Astrocyte (in vitro differentiated cells and primary cell): ENCODE results near the gene SALL4. TPM values are rescaled to one million over a fixed set of nuclear protein-coding genes. Genes with fewer than 3 reads are reported as not detected.

ENCODE experiments used
- DNase-seq: peaks from one replicate; pipeline ENCODE4 v3.0.0-alpha.2; 2010; ENCODE audit warnings: low read depth
- FAIRE-seq: peaks from 2 replicates; lab custom pipeline; 2011; peaks lifted over from hg19 to GRCh38; lab: Jason Lieb, UNC
- H2AFZ ChIP-seq: 2 replicates; pipeline ENCODE4 v1.6.0; 2012; ENCODE audit warnings: low read depth, low read length, inconsistent platforms
- H3K27ac ChIP-seq: 2 replicates; pipeline ENCODE4 v1.5.1; 2011; ENCODE audit warnings: low read depth, low read length, inconsistent platforms
- H3K27me3 ChIP-seq: 2 replicates; pipeline ENCODE4 v1.6.0; 2011; ENCODE audit warnings: low read length, inconsistent platforms; ENCODE audit not compliant: insufficient read depth
- H3K36me3 ChIP-seq: 2 replicates; pipeline ENCODE4 v1.5.1; 2011; ENCODE audit warnings: low read length, inconsistent platforms; ENCODE audit not compliant: insufficient read depth
- H3K4me1 ChIP-seq: 2 replicates; pipeline ENCODE4 v1.5.1; 2011; ENCODE audit warnings: low read length, inconsistent platforms; ENCODE audit not compliant: insufficient read depth
- H3K4me2 ChIP-seq: 2 replicates; pipeline ENCODE4 v1.6.0; 2012; ENCODE audit warnings: low read length, inconsistent platforms
- H3K4me3 ChIP-seq: 2 replicates; pipeline ENCODE4 v1.5.1; 2011; ENCODE audit warnings: low read depth, mild to moderate bottlenecking, low read length, inconsistent platforms; ENCODE audit not compliant: insufficient read depth
- H3K79me2 ChIP-seq: 2 replicates; pipeline ENCODE4 v1.6.0; 2012; ENCODE audit warnings: mild to moderate bottlenecking, low read length, inconsistent platforms; ENCODE audit not compliant: insufficient read depth
- H3K9ac ChIP-seq: 2 replicates; pipeline ENCODE4 v1.6.0; 2012; ENCODE audit warnings: mild to moderate bottlenecking, low read length, inconsistent platforms
- H3K9me3 ChIP-seq: 2 replicates; pipeline ENCODE4 v1.5.1; 2012; ENCODE audit warnings: low read depth, mild to moderate bottlenecking, low read length, inconsistent platforms; ENCODE audit not compliant: insufficient read depth
- H4K20me1 ChIP-seq: 2 replicates; pipeline ENCODE4 v1.6.0; 2012; ENCODE audit warnings: low read length, inconsistent platforms; ENCODE audit not compliant: insufficient read depth
- H3K27ac Mint-ChIP-seq: one replicate; pipeline ENCODE4 v1.8.0; 2021; ENCODE audit warnings: mild to moderate bottlenecking, mixed read lengths; ENCODE audit not compliant: unreplicated experiment
- H3K27me3 Mint-ChIP-seq: one replicate; pipeline ENCODE4 v1.8.0; 2021; ENCODE audit warnings: low read depth, mixed read lengths; ENCODE audit not compliant: unreplicated experiment
- H3K36me3 Mint-ChIP-seq: one replicate; pipeline ENCODE4 v1.8.0; 2021; ENCODE audit warnings: low read depth, mixed read lengths; ENCODE audit not compliant: unreplicated experiment
- H3K4me1 Mint-ChIP-seq: one replicate; pipeline ENCODE4 v1.8.0; 2021; ENCODE audit warnings: low read depth, mixed read lengths; ENCODE audit not compliant: unreplicated experiment
- H3K4me3 Mint-ChIP-seq: one replicate; pipeline ENCODE4 v1.8.0; 2021; ENCODE audit warnings: mild to moderate bottlenecking, moderate library complexity, mixed read lengths; ENCODE audit not compliant: unreplicated experiment
- H3K9me3 Mint-ChIP-seq: one replicate; pipeline ENCODE4 v1.8.0; 2021; ENCODE audit warnings: mild to moderate bottlenecking, mixed read lengths; ENCODE audit not compliant: unreplicated experiment
- EZH2 ChIP-seq: IDR thresholded peaks from 2 replicates; pipeline ENCODE4 v1.6.1; 2012; ENCODE audit warnings: mild to moderate bottlenecking, low read length, inconsistent platforms; ENCODE audit not compliant: insufficient read depth
- total RNA-seq: library from RNA; stranded (reverse); gene quantifications from 2 replicates; pipeline ENCODE4 v1.2.1, GENCODE V29; 2021
- TF ChIP-seq, protein P1 (sequence below): IDR thresholded peaks from 2 replicates; pipeline ENCODE4 v1.5.1; 2011; ENCODE audit warnings: low read depth, mild to moderate bottlenecking, inconsistent platforms, low read length, moderate library complexity; ENCODE audit not compliant: insufficient read depth

SALL4 gene
- total RNA-seq, 1 donor from 2014 or later, result 21.7 TPM

DNA sequence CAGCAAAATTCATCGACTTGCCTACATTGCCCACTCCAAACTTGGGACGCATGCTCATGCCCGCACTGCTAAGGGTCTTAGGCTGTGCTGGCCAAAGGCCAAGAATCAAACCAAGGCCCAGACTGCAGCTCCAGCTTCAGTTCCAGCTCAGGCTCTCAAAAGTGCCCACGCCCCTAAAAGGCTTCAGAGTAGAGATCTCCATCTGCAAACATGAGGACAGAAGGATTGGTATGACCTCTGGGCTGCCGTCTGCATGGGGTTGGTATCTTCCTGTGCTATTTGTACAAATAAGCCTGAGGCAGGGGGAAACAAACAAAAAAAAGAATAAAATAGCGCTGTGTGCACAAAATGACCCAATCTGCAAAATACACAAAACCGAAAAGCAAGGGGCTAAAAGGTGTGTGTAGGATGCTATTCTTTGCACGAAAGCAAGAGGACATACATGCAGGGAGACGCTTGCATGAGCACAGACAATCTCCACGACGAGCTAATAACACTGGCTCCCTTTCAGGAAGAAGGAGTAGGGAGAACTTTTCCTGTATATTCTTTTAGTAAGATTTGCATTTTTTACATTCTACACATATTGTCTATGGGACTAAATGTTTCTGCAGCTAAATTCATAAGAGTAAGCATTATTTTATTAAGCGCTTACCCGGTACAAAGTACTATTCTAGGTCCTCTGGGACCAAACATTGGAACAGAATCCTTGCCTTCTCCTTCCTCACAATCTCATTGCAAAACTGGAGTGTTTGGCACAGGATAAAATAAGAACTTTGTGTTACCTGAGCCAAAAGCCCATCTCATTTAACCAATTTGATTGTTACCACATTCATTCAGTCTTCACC lies 67.2 kb downstream of the SALL4 start:
- Mint-ChIP-seq H3K4me1 (peaks cover 12% of the 10 kb centered on the region), H3K9me3 (no peaks in the 10 kb centered on the region), H3K4me3 (no peak overlapping the region), H3K27ac (no peak overlapping the region), H3K36me3 (peaks cover 4% of the 10 kb centered on the region), H3K27me3 (no peaks in the 10 kb centered on the region)
- Histone ChIP-seq H3K4me3 (no peak overlapping the region), H3K79me2 (peaks cover 19% of the 10 kb centered on the region), H3K36me3 (no peaks in the 10 kb centered on the region), H3K9me3 (no peaks in the 10 kb centered on the region), H4K20me1 (peaks cover 20% of the 10 kb centered on the region), H2AFZ (no peak overlapping the region), H3K27me3 (no peaks in the 10 kb centered on the region), H3K4me1 (peaks cover 9% of the 10 kb centered on the region), H3K27ac (no peak overlapping the region), H3K4me2 (no peak overlapping the region), H3K9ac (no peak overlapping the region)
- DNase-seq, result no peak
- TF ChIP-seq EZH2, result no peak
- TF ChIP-seq, protein P1, sequence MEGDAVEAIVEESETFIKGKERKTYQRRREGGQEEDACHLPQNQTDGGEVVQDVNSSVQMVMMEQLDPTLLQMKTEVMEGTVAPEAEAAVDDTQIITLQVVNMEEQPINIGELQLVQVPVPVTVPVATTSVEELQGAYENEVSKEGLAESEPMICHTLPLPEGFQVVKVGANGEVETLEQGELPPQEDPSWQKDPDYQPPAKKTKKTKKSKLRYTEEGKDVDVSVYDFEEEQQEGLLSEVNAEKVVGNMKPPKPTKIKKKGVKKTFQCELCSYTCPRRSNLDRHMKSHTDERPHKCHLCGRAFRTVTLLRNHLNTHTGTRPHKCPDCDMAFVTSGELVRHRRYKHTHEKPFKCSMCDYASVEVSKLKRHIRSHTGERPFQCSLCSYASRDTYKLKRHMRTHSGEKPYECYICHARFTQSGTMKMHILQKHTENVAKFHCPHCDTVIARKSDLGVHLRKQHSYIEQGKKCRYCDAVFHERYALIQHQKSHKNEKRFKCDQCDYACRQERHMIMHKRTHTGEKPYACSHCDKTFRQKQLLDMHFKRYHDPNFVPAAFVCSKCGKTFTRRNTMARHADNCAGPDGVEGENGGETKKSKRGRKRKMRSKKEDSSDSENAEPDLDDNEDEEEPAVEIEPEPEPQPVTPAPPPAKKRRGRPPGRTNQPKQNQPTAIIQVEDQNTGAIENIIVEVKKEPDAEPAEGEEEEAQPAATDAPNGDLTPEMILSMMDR, result no peak
- FAIRE-seq, result no peak

DNA sequence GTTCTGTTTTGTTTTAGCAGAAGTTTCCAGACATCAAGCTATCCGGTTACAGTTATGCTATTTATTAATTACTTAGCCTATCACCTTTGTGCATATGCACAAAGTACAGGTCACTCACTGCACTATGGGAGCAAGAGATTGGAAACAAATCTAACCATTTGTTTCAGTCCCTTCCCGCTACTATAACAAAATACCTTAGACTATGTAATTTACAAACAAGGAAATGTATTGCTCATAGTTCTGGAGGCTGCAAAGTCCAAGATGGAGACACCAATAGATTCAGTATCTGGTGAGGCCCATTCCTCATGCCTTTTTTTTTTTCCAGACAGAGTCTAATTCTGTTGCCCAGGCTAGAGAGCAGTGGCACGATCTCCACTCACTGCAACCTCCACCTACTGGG lies 69.3 kb downstream of the SALL4 start:
- no peaks in the 10 kb centered on the region for H3K27me3 Mint-ChIP-seq
- peaks cover 9% of the 10 kb centered on the region for H3K4me1 ChIP-seq
- no peaks in the 10 kb centered on the region for H3K27me3 ChIP-seq
- H3K4me1 Mint-ChIP-seq, result peaks cover 12% of the 10 kb centered on the region
- no peak overlapping the region for H3K27ac Mint-ChIP-seq
- H3K9ac ChIP-seq, result no peak overlapping the region
- peaks cover 18% of the 10 kb centered on the region for H3K79me2 ChIP-seq
- peaks cover 17% of the 10 kb centered on the region for H4K20me1 ChIP-seq
- FAIRE-seq (no peak), DNase-seq (no peak)
- no peak overlapping the region for H3K27ac ChIP-seq
- H3K36me3 Mint-ChIP-seq, result peaks cover 5% of the 10 kb centered on the region
- no peak overlapping the region for H3K4me3 ChIP-seq
- no peak overlapping the region for H2AFZ ChIP-seq
- no peak for TF ChIP-seq EZH2
- TF ChIP-seq, protein P1, result no peak
- H3K36me3 ChIP-seq, result no peaks in the 10 kb centered on the region
- H3K9me3 Mint-ChIP-seq, result no peaks in the 10 kb centered on the region
- H3K4me3 Mint-ChIP-seq, result no peak overlapping the region
- H3K4me2 ChIP-seq, result no peak overlapping the region
- no peaks in the 10 kb centered on the region for H3K9me3 ChIP-seq

Other genes starting within 250 kb of the SALL4 start
- gene ATP9A, start 34.1 kb downstream of the SALL4 start, total RNA-seq, result 12.9 and 13.5 TPM in 2 replicates